Stimulated activated naive CD4-positive, alpha-beta T cell (primary cell): Measurements from ENCODE around the gene TRPV2.

Experiments used
- DNase-seq, 6 experiments: peaks; one replicate each; lab custom pipeline; 2025; lab: John Stamatoyannopoulos, UW

TRPV2 gene

DNA sequence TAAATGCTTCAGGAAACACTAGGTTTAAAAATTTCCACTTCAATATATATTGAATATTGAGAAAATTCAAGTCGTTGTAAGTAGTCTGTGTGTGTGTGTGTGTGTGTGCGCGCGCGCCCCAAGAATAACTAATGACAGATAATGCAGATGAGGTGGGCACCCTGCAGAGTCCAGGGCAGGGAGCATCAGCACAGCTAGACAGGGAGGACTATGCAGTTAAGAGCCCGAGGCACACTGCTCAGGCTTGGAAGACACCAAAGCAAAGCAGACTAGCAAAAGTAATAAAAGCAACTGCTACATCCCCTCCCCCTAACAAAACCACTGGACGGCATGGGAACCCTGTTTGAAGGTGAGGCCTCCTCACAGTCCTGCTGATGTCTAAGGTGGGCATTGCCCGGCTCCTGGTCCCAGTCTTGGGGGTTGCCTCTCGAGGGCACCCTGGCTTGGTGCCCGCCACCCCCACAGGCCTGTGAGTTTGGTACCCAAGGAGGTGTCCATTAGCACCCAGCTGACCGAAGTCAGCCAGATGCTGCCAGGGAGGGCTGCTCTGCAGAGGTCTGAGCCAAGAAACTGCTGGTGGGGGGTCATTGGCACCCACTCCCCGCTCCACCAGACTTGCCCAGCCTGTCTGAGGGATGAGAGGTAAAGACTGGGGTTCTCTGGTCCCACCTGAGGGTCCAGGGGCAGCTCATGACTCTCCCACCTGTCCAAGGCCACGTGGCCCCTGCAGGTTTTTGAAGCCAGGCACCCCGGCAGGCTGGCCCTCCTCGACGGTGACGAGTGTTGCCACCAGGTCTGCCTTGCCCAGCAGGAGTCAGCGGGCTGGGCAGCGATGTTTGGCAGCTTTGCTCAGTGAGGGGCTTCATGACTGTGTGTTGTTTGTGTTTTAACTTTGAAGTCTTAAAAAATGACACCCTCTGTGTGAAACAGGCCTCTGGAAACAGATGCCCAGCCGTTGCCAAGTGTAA, 58.0 kb downstream of the TRPV2 start:
- DNase-seq = no peak

DNA sequence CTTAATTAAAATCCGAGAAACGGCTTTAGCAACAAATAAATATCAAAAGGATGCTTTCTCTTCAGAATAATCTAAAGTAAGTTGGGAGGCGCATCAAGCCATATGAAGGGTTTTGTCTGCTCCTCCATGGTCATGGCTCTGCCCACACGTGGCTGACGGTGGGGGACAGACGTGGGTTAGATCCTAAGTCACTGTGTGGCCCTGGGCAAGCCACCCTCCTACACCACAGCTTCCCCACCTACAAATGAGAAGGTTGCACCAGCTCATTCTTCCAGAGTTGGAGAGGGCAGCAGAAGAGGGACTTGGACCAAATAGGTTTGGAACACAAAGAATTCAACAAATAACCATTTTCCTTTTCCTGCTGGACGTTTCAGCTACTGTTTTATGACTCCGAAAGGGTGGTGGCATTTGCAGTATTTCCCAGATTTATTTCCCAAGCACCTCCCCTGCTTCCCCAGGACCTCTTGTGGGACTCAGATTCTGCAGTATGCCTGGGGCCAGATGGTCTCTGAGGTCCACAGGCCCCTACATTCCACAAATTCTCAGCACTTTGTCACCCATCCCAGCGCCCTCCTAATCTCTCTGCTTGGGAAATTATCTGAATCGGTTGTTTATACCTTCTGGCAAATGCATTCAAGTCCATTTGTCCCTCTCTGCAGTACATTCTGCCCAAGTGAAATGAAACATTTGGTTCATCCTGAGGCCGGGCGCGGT, 58.8 kb downstream of the TRPV2 start:
- DNase-seq = no peak

DNA sequence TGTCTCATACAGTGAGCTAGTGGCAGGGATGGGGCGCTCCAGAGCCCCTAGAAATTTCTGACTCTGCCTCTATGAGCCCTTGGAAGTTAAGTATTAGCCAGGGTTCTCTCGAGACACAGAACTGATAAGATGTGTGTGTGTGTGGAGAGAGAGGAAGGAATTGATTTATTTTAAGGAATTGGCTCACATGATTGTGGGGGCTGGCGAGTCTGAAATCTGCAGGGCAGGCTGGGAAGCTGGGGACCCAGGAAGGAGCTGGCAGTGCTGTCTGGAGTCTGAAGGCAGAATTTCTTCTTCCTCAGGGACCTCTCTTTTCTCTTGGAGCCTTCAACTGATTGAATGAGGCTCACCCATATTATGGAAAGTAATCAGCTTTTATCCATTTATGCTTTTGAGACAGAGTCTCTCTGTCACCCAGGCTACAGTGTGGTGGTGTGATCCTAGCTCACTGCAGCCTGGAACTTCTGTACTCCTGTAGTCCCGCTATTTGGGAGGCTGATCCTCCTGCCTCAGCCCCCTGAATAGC, 59.9 kb downstream of the TRPV2 start:
- no peak for DNase-seq

DNA sequence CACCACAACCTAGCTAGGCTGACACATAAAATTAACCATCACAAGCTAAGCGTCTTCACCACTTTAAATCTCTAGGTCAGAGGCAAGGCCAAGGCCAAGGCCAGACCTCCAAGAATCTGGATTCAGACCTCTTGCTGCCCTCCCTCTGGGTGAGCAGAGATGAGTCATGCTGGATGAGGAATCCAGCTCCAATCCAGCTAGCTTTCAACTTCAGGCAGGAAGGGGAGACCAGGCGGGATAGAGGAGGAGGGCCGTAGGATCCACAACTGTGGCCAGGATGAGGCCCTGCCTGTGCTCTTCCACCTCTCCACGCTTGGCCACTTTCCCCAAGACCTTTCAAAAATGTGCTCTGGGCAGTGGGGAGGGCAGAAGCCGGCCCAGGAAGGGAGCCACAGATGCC, 61.9 kb downstream of the TRPV2 start:
- DNase-seq = no peak

DNA sequence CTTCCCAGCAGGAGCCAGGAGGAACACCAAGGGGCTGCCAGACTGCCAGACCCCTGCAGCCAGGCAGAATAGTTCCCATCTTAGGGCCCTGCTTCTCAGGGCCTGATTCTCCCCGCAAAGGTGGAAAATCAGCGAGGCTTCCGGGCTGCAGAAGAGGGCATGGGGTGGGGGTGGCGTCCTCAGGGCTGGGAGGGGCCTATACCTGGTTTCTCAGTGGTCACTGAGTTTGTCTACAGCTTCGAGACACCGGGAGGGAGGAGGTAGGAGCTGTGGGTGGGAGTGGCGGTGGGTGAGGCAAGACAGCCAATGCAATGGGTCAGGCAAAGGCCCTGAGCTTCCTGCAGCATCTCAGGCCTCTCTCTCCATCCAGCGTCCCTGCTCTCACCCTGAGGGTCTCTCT, 62.3 kb downstream of the TRPV2 start:
- DNase-seq = no peak

DNA sequence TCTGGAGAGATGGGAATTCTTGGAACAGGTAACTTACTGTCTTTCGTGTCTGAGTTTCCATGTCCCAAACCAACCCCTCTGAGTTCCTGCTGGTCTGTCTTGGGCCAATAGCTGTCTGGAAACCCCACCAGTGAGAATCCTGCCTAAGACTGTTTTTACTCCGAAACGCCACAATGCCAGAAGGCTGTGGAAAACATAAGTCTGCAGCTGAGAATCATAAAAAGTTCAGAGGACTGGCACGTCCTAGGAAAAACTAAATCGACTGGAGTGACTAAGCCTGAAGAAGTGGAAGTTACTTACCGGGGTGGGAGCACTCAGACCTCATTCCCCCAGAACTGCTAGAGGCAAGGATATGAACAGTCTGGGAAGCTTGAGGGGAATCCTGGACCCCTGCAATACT, 63.3 kb downstream of the TRPV2 start:
- no peak for DNase-seq

DNA sequence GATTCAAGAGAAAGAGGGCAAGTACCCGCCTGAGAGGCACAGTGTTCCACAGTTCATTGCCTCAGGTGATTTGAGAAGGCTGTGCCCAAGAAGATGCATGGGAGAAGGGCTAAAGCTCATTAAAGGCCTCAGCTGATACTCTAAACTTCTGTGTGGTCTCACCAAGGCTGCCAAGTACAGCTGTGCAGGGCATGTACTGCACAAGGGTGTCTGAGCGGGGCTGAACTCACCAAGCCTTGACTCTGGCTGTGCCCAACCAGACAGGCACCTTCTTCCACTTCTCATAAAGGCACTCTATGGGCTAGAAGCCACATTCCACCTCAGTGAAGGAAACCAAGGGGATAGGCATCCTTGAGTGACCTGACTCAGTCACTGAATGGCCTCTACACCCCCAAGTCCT, 63.9 kb downstream of the TRPV2 start:
- no peak for DNase-seq

DNA sequence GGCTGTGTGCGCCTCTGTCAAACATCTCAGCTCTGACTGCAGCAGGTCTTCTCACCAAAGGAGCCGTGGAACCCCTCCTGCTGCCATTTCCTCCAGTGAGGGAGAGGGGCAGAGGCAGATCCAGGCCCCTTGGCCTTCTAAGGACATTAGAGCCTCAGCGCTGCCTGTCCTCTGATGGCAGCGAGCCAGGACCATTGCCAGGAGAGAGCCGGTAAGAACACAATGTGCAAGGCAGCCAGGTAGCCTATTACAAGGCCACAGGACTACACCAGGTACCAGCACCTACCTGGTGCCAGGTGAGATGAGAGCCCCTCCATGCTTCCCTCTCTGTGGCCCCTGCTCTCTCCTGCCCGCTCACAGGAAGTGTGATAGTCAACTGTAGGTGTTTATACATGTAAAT, 65.6 kb downstream of the TRPV2 start:
- DNase-seq = no peak

DNA sequence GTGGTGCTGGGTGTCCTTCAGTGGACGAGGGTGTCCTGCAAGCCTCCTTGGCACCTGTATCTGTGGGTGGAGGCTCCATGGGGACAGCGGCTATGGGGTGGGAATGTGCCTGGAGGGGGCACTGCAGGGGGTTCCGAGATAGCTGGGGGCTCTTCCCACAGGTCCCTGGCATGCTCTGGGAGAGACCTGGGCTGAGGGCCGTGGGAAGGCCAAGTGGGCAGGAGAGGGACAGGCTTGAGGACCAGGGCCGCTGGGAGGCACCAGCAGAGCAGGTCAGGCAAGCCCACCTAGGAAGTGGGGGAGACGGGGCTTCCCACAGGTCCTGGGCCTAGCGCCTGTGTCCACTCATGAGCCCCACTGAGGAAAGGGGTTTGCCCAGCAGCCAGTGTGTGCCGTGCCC, 66.9 kb downstream of the TRPV2 start:
- no peak for DNase-seq

DNA sequence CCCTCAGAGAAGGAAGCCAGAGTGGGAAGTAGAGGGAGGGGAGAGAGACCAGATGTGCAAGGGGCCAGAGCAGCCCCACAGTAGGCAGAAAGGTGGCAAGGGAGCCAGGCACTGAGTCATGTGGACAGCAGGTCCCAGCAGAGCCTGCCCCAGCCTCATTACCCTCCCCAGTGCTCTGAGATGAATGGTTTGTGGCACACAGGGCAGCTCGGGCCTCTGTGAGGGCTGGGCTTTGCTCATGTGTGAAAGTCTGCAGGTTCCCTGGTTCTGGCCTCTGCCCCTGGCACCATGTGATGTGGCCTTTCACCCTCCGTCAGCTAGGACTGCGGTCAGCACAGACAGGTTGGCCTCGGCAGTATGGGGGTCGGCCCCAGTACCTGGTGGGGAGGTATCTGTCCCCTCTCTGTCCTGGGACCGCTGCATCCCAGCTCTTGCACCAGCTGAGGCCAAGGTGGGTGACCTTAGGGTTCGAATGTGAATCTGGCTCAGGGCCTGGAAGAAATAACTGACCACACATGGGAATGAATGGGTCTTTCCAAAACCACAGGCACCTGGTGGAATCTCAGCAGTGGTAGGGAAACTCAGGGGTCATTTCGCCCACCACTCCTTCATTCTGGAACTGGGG, 67.8 kb downstream of the TRPV2 start:
- DNase-seq = no peak

DNA sequence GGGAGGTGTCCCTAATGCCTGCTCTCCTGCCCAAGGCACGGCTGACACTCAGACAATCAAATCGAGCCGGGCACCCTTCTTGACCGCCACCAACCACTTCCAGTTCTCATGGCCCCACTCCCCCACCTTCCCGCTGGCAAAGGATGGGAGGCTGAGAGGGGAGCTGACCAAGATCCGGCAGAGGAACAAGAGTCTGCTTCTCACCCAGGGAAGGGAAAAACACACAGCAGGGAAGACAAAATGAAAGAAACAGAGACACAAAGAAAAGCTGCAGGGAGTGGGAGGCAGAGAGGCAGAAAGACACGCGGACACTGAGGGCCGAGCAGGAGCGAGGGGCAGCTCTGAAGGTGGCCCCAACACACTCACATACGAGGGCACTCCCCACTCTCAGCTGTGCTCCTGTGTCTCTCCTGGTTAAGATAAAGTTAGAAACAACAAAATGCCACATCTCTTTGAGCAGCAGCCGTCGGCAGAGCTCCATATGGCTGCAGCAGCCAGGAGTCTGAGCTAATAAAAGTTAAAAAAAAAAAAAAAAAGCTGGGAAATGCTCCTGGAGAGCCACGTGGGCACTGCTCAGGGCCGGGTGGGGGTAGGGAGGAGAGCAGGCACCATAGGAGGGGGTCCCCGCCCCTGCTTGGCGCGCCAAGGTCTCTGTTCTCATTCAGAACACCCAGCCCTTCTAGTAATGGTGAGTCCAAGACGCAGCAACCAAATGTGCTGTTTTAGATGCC, 69.2 kb downstream of the TRPV2 start:
- no peak for DNase-seq
